ENCODE results near the gene AP5S1. TPM values are rescaled to one million over a fixed set of nuclear protein-coding genes. Genes with fewer than 3 reads are reported as not detected.

The AP5S1 gene
- total RNA-seq, 1 experiment from 2014 or later: 18.3 TPM

DNA sequence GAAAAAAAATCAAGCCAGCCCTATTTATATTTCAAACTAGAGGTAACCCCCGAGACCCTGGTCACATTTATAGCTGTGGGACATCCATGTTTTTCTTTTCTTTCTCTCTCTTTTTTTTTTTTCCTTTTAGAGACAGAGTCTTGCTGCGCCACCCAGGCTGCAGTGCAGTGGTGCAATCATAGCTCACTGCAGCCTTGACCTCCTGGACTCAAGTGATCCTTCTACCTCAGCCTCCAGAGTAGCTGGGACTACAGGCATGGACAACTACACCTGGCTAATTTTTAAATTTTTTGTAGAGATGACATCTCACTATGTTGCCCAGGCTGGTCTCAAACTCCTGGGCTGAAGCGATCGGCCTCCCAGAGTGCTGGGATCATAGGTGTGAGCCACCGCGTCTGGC lies 38.3 kb downstream of the AP5S1 start:
- TF ChIP-seq, protein P1, sequence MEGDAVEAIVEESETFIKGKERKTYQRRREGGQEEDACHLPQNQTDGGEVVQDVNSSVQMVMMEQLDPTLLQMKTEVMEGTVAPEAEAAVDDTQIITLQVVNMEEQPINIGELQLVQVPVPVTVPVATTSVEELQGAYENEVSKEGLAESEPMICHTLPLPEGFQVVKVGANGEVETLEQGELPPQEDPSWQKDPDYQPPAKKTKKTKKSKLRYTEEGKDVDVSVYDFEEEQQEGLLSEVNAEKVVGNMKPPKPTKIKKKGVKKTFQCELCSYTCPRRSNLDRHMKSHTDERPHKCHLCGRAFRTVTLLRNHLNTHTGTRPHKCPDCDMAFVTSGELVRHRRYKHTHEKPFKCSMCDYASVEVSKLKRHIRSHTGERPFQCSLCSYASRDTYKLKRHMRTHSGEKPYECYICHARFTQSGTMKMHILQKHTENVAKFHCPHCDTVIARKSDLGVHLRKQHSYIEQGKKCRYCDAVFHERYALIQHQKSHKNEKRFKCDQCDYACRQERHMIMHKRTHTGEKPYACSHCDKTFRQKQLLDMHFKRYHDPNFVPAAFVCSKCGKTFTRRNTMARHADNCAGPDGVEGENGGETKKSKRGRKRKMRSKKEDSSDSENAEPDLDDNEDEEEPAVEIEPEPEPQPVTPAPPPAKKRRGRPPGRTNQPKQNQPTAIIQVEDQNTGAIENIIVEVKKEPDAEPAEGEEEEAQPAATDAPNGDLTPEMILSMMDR (conservative IDR thresholded peaks at IDR 0.05): no peak
- TF ChIP-seq EZH2 (IDR thresholded peaks at IDR 0.05; ENCODE audit: low read depth): no peak
- ChIA-PET CTCF (no interaction called here), POLR2A (ENCODE audit: unreplicated experiment) (no interaction called here)
- Histone ChIP-seq H4K20me1 (ENCODE audit: insufficient read depth) (no peaks in the 10 kb centered on the region), H2AFZ (no peak overlapping the region), H3K27me3 (ENCODE audit: insufficient read depth, low read depth) (no peaks in the 10 kb centered on the region), H3K27ac (no peak overlapping the region), H3K4me2 (no peak overlapping the region), H3K9me3 (ENCODE audit: insufficient read depth, low read depth) (no peaks in the 10 kb centered on the region), H3K4me1 (replicated peaks; ENCODE audit: insufficient read depth) (peaks cover 7% of the 10 kb centered on the region; the same call in 1 of the 2 replicates), H3K36me3 (ENCODE audit: low read depth) (peaks cover 10% of the 10 kb centered on the region; the same call in 1 of the 2 replicates), H3F3A (ENCODE audit: insufficient read depth, low read depth) (peaks cover 18% of the 10 kb centered on the region; the same call in 1 of the 2 replicates), H3K79me2 (ENCODE audit: low read depth) (no peaks in the 10 kb centered on the region), H3K4me3 (no peak overlapping the region), H3K9me2 (ENCODE audit: insufficient read depth) (no peaks in the 10 kb centered on the region)
- no peak for DNase-seq
- BruUV-seq (replicated peaks): no TSS peak
- intact Hi-C loops (cut with micrococcal nuclease; ENCODE audit: unreplicated experiment): no loop called here

DNA sequence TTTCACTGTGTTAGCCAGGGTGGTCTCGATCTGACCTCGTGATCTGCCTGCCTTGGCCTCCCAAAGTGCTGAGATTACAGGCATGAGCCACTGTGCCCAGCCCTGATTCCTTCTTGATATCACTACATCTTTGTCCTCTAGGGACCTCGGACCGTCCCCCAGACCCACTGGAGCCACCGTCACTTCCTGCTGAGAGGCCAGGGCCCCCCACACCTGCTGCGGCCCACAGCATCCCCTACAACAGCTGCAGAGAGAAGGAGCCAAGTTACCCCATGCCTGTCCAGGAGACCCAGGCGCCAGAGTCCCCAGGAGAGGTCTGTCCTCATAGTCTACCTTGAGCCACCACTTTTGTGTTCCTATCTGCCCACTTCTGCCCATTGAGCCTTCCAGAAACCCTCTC lies 40.8 kb downstream of the AP5S1 start:
- Histone ChIP-seq H2AFZ (no peak overlapping the region), H4K20me1 (ENCODE audit: insufficient read depth) (no peaks in the 10 kb centered on the region), H3K79me2 (ENCODE audit: low read depth) (no peaks in the 10 kb centered on the region), H3K4me3 (no peak overlapping the region), H3K4me2 (no peak overlapping the region), H3K4me1 (replicated peaks; ENCODE audit: insufficient read depth) (no peaks in the 10 kb centered on the region), H3K27me3 (ENCODE audit: insufficient read depth, low read depth) (no peaks in the 10 kb centered on the region), H3F3A (ENCODE audit: insufficient read depth, low read depth) (no peaks in the 10 kb centered on the region), H3K9me2 (ENCODE audit: insufficient read depth) (no peaks in the 10 kb centered on the region), H3K27ac (no peak overlapping the region), H3K36me3 (ENCODE audit: low read depth) (peaks cover 10% of the 10 kb centered on the region; the same call in 1 of the 2 replicates), H3K9me3 (ENCODE audit: insufficient read depth, low read depth) (no peaks in the 10 kb centered on the region)
- POLR2A ChIA-PET (ENCODE audit: unreplicated experiment): no interaction called here
- BruUV-seq (replicated peaks): no TSS peak
- intact Hi-C loops (cut with micrococcal nuclease; ENCODE audit: unreplicated experiment): no loop called here
- DNase-seq: no peak
- TF ChIP-seq, protein P1 (conservative IDR thresholded peaks at IDR 0.05): no peak
- no peak for TF ChIP-seq EZH2 (IDR thresholded peaks at IDR 0.05; ENCODE audit: low read depth)
- CTCF ChIA-PET: no interaction called here

DNA sequence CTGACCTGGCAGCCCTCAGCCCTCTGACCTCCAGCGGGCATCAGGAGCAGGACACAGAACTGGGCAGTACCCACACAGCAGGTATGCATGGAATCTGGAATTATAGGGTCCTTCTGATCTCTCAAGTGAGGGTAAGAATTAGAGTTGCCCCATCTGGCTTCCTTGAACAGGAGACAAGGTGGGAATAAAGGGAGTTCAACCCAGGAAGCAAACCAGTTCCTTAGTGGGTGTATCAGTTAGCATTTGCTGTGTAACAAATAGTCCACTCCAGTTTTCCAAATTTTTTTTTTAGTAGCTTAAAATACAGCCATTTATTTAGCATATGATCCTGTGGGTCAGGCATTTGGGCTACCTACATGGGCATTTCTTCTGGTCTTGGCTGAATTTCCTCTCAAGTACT lies 42.0 kb downstream of the AP5S1 start:
- Histone ChIP-seq H4K20me1 (ENCODE audit: insufficient read depth) (no peaks in the 10 kb centered on the region), H3K4me2 (no peak overlapping the region), H3K36me3 (ENCODE audit: low read depth) (peaks cover 10% of the 10 kb centered on the region; the same call in 1 of the 2 replicates), H3K9me2 (ENCODE audit: insufficient read depth) (no peaks in the 10 kb centered on the region), H3F3A (ENCODE audit: insufficient read depth, low read depth) (no peaks in the 10 kb centered on the region), H3K4me3 (no peak overlapping the region), H3K79me2 (ENCODE audit: low read depth) (no peaks in the 10 kb centered on the region), H3K4me1 (replicated peaks; ENCODE audit: insufficient read depth) (no peaks in the 10 kb centered on the region), H3K9me3 (ENCODE audit: insufficient read depth, low read depth) (no peaks in the 10 kb centered on the region), H2AFZ (no peak overlapping the region), H3K27ac (no peak overlapping the region), H3K27me3 (ENCODE audit: insufficient read depth, low read depth) (no peaks in the 10 kb centered on the region)
- CTCF ChIA-PET: no interaction called here
- no TSS peak for BruUV-seq (replicated peaks)
- POLR2A ChIA-PET (ENCODE audit: unreplicated experiment): no interaction called here
- TF ChIP-seq EZH2 (IDR thresholded peaks at IDR 0.05; ENCODE audit: low read depth): no peak
- TF ChIP-seq, protein P1 (conservative IDR thresholded peaks at IDR 0.05): no peak
- intact Hi-C loops (cut with micrococcal nuclease; ENCODE audit: unreplicated experiment): no loop called here
- DNase-seq: no peak

Measured in PC-9 (cell line).